ENCODE results near the gene ADCY2.

ADCY2 gene

DNA sequence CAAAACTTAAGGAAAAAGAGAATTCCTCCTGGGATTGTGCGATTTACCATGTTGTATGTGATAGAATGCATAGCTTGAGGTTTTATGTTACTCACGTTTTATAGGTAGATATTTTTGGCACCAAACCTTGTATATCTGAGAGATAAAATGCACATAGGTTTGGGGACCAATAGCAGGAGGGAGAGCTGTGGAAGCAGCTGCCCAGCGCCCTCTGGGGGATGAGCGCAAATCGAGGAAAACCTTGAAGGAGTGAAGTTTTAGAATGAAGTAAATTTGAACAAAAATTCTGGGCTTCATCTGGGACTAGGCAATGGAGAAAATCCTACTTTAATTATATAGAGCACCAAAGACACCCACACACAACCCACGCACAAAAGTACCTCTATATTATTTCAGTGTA, 197.0 kb downstream of the ADCY2 start:
- Histone ChIP-seq H3K4me3 (IDR thresholded peaks at IDR 0.05; ENCODE audit: insufficient read depth, low read depth, low read length) (no peak overlapping the region), H3K36me3 (ENCODE audit: insufficient read depth) (no peaks in the 10 kb centered on the region), H3K4me1 (ENCODE audit: low read depth, poor library complexity, severe bottlenecking) (no peaks in the 10 kb centered on the region), H3K9ac (no peak overlapping the region), H3K79me2 (ENCODE audit: insufficient read depth, low read depth) (no peaks in the 10 kb centered on the region), H3K27ac (no peak overlapping the region), H3K27me3 (ENCODE audit: insufficient read depth, low read depth) (no peaks in the 10 kb centered on the region), H2AFZ (ENCODE audit: low read depth) (no peak overlapping the region), H3K4me2 (no peak overlapping the region), H4K20me1 (ENCODE audit: insufficient read depth) (no peaks in the 10 kb centered on the region)
- peak; percentile 29; the same call in 1 of the 2 replicates for TF ChIP-seq CTCF (conservative IDR thresholded peaks at IDR 0.05; ENCODE audit: low read depth, low read length)

GRCh38 chr5:7597059-7597642, 201.2 kb downstream of the ADCY2 start:
- Histone ChIP-seq H3K4me3 (IDR thresholded peaks at IDR 0.05; ENCODE audit: insufficient read depth, low read depth, low read length) (no peak overlapping the region), H3K4me2 (no peak overlapping the region), H3K27ac (no peak overlapping the region), H3K36me3 (ENCODE audit: insufficient read depth) (no peaks in the 10 kb centered on the region), H3K27me3 (ENCODE audit: insufficient read depth, low read depth) (no peaks in the 10 kb centered on the region), H3K9ac (no peak overlapping the region), H3K79me2 (ENCODE audit: insufficient read depth, low read depth) (no peaks in the 10 kb centered on the region), H2AFZ (ENCODE audit: low read depth) (no peak overlapping the region), H4K20me1 (ENCODE audit: insufficient read depth) (no peaks in the 10 kb centered on the region), H3K4me1 (ENCODE audit: low read depth, poor library complexity, severe bottlenecking) (no peaks in the 10 kb centered on the region)
- TF ChIP-seq CTCF (conservative IDR thresholded peaks at IDR 0.05; ENCODE audit: low read depth, low read length): no peak

DNA sequence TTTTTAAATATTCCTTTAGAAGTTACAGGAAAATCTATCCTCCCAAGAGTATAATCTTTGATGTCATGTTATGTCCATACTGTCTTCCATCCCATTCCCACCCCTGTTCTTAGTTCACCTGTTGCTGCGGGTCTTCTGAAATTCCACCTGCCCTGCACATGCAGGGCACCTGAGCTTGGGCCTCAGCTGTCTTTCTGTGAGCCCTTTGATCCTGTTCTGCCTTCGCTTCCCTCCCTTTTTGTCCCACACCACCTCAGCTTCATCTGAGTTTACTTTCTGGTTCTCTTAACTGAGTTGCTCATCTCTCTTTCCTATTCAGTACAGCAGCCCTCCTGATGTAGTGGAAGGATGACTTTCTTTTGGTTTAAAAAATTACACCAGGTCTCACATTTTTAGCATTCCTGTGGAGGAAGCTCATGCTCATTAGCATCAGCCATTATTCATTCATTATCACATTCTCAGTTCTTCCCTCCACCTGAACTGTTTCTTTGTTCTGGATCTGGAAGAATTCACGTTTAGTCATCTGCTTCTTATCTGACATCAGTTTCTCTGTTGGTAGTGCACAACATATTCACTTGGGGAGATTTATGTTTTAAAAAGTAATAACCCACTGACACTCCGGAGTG, 211.0 kb downstream of the ADCY2 start:
- Histone ChIP-seq H3K4me3 (IDR thresholded peaks at IDR 0.05; ENCODE audit: insufficient read depth, low read depth, low read length) (no peak overlapping the region), H3K4me1 (ENCODE audit: low read depth, poor library complexity, severe bottlenecking) (no peaks in the 10 kb centered on the region), H3K36me3 (ENCODE audit: insufficient read depth) (no peaks in the 10 kb centered on the region), H3K27ac (no peak overlapping the region), H4K20me1 (ENCODE audit: insufficient read depth) (no peaks in the 10 kb centered on the region), H3K79me2 (ENCODE audit: insufficient read depth, low read depth) (no peaks in the 10 kb centered on the region), H2AFZ (ENCODE audit: low read depth) (no peak overlapping the region), H3K4me2 (no peak overlapping the region), H3K27me3 (ENCODE audit: insufficient read depth, low read depth) (no peaks in the 10 kb centered on the region), H3K9ac (no peak overlapping the region)
- TF ChIP-seq CTCF (conservative IDR thresholded peaks at IDR 0.05; ENCODE audit: low read depth, low read length): no peak

DNA sequence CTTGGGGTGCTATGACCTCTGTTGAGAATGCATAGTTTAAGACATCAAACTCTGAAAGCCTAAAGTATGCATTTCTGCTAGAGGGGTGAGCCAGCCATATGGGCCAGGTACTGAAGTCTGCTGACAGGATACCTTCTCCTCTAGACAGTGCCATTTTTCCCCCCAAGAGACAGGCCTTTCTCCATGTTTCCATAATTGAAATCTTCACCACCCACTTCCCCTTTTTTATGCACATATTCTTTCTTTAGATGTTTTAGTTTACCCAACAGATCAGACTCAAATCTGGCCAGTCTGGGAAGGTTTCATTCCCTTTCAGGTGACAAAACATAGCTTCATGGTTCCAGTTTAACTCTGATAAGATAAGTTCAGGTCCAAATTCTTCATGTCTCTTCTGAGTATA, 212.8 kb downstream of the ADCY2 start:
- H3K9ac ChIP-seq: no peak overlapping the region
- no peaks in the 10 kb centered on the region for H3K4me1 ChIP-seq (ENCODE audit: low read depth, poor library complexity, severe bottlenecking)
- H2AFZ ChIP-seq (ENCODE audit: low read depth): no peak overlapping the region
- H3K27me3 ChIP-seq (ENCODE audit: insufficient read depth, low read depth): no peaks in the 10 kb centered on the region
- no peak overlapping the region for H3K4me3 ChIP-seq (IDR thresholded peaks at IDR 0.05; ENCODE audit: insufficient read depth, low read depth, low read length)
- no peak for TF ChIP-seq CTCF (conservative IDR thresholded peaks at IDR 0.05; ENCODE audit: low read depth, low read length)
- H3K36me3 ChIP-seq (ENCODE audit: insufficient read depth): no peaks in the 10 kb centered on the region
- no peaks in the 10 kb centered on the region for H3K79me2 ChIP-seq (ENCODE audit: insufficient read depth, low read depth)
- no peaks in the 10 kb centered on the region for H4K20me1 ChIP-seq (ENCODE audit: insufficient read depth)
- no peak overlapping the region for H3K4me2 ChIP-seq
- no peak overlapping the region for H3K27ac ChIP-seq

Measured in KMS-11 (cell line).